Osteoblast (primary cell): ENCODE data around the gene NF2. TPM values are rescaled to one million over a fixed set of nuclear protein-coding genes. Genes with fewer than 3 reads are reported as not detected.

Experiments used
- DNase-seq: peaks from one replicate; pipeline ENCODE4 v3.0.0; 2011; ENCODE audit warnings: low spot score, mixed read lengths; ENCODE audit not compliant: insufficient read length; ENCODE audit errors: missing footprints
- H2AFZ ChIP-seq: 2 replicates; pipeline ENCODE4 v1.6.0; 2011; ENCODE audit warnings: mild to moderate bottlenecking, low read length
- H3K27ac ChIP-seq: 2 replicates; pipeline ENCODE4 v1.5.1; 2011; ENCODE audit warnings: mild to moderate bottlenecking, low read depth, low read length, moderate library complexity
- H3K27me3 ChIP-seq: 2 replicates; pipeline ENCODE4 v1.6.0; 2012; ENCODE audit warnings: mild to moderate bottlenecking, control low read depth, inconsistent platforms, low read length, moderate library complexity; ENCODE audit not compliant: insufficient read depth
- H3K36me3 ChIP-seq: 2 replicates; pipeline ENCODE4 v1.5.1; 2011; ENCODE audit warnings: mild to moderate bottlenecking, low read length, control low read depth, moderate library complexity; ENCODE audit not compliant: insufficient read depth
- H3K4me1 ChIP-seq: 2 replicates; pipeline ENCODE4 v1.5.1; 2011; ENCODE audit warnings: mild to moderate bottlenecking, low read length, control low read depth, moderate library complexity; ENCODE audit not compliant: insufficient read depth
- H3K4me2 ChIP-seq: 2 replicates; pipeline ENCODE4 v1.6.0; 2011; ENCODE audit warnings: mild to moderate bottlenecking, low read length; ENCODE audit not compliant: insufficient read depth
- H3K4me3 ChIP-seq: fragments of 200-600 bp; sonication (generic); 3 replicates; pipeline ENCODE4 v1.5.1; 2012; ENCODE audit warnings: mild to moderate bottlenecking, low read length, inconsistent platforms; ENCODE audit not compliant: insufficient read depth
- H3K79me2 ChIP-seq: 2 replicates; pipeline ENCODE4 v1.6.0; 2012; ENCODE audit warnings: mild to moderate bottlenecking, low read length, control low read depth, inconsistent platforms; ENCODE audit not compliant: insufficient read depth
- H3K9me3 ChIP-seq: 2 replicates; pipeline ENCODE4 v1.5.1; 2011; ENCODE audit warnings: low read depth, low read length, control low read depth
- H4K20me1 ChIP-seq: 2 replicates; pipeline ENCODE4 v1.6.0; 2012; ENCODE audit warnings: mild to moderate bottlenecking, low read length, control low read depth; ENCODE audit not compliant: insufficient read depth
- total RNA-seq: library from RNA; depleted of rRNA; stranded (reverse); fragments of >200 nt; gene quantifications from 2 replicates; pipeline ENCODE4 v1.2.3, GENCODE V29; 2012
- TF ChIP-seq, protein P1 (sequence below): IDR thresholded peaks from 2 replicates; pipeline ENCODE4 v1.5.1; 2011; ENCODE audit warnings: mild to moderate bottlenecking, low read depth, low read length, moderate library complexity; ENCODE audit errors: extremely low read depth

NF2 gene
- total RNA-seq, 1 donor = 72.7 TPM

DNA sequence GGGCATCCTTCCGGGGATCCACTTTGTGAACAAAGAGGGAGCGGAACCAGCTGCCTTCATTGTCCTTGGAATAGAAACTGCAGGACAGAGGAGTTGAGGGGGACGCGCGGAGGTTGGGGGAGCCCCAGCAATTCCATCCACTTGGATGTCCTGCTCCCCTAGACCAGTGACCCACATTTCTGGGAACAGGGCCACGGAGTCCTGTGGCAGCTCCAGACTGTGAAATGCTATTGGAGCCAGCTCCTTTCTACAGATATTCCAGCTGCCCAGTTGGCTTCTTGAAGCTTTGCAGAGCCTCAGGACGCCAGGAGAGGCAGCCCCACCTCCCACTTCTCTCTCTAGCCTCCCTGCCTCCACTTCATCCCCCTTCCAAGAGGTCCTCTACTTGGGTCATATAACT, 33.0 kb upstream of the NF2 start:
- Histone ChIP-seq H3K27me3 (no peaks in the 10 kb centered on the region), H3K4me2 (no peak overlapping the region), H3K27ac (no peak overlapping the region), H3K4me3 (no peak overlapping the region), H4K20me1 (peaks cover 9% of the 10 kb centered on the region), H3K79me2 (no peaks in the 10 kb centered on the region), H3K9me3 (no peaks in the 10 kb centered on the region), H3K4me1 (no peaks in the 10 kb centered on the region), H2AFZ (no peak overlapping the region), H3K36me3 (peaks cover 22% of the 10 kb centered on the region)
- no peak for DNase-seq
- TF ChIP-seq, protein P1, sequence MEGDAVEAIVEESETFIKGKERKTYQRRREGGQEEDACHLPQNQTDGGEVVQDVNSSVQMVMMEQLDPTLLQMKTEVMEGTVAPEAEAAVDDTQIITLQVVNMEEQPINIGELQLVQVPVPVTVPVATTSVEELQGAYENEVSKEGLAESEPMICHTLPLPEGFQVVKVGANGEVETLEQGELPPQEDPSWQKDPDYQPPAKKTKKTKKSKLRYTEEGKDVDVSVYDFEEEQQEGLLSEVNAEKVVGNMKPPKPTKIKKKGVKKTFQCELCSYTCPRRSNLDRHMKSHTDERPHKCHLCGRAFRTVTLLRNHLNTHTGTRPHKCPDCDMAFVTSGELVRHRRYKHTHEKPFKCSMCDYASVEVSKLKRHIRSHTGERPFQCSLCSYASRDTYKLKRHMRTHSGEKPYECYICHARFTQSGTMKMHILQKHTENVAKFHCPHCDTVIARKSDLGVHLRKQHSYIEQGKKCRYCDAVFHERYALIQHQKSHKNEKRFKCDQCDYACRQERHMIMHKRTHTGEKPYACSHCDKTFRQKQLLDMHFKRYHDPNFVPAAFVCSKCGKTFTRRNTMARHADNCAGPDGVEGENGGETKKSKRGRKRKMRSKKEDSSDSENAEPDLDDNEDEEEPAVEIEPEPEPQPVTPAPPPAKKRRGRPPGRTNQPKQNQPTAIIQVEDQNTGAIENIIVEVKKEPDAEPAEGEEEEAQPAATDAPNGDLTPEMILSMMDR = no peak

DNA sequence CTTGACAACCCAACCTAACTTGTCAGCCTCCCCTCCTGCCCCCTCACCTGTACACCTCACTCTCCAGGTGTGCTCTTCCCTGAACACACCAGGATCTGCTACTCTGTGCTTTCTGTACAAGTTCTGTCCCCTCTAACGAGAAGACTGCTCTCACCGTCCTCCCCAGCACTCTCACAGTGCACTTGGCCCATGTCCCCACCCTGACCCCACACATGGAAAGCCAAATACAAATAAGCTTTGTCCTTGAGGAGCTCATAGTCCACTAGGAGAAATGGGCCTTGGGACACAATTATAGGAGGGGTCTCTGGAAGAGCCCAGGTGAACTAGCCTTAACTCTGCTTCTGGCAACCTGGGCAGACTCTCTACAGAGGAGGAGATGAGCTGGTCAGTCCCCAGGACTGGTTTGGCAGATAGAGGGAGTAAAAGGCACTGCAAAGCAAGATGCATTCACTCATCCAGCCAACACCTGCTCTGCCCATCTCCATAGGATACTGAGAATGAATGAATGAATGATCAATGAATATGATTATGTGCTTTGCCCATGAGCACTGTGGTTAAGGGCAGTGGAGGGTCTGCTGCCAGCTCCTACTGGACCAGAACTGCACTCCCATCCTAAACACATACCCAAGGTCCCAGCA, 32.4 kb upstream of the NF2 start:
- Histone ChIP-seq H3K4me2 (no peak overlapping the region), H3K27me3 (no peaks in the 10 kb centered on the region), H3K4me1 (no peaks in the 10 kb centered on the region), H3K4me3 (no peak overlapping the region), H4K20me1 (peaks cover 9% of the 10 kb centered on the region), H3K36me3 (peaks cover 18% of the 10 kb centered on the region), H2AFZ (no peak overlapping the region), H3K9me3 (no peaks in the 10 kb centered on the region), H3K79me2 (no peaks in the 10 kb centered on the region), H3K27ac (no peak overlapping the region)
- DNase-seq = no peak
- TF ChIP-seq, protein P1 = no peak

DNA sequence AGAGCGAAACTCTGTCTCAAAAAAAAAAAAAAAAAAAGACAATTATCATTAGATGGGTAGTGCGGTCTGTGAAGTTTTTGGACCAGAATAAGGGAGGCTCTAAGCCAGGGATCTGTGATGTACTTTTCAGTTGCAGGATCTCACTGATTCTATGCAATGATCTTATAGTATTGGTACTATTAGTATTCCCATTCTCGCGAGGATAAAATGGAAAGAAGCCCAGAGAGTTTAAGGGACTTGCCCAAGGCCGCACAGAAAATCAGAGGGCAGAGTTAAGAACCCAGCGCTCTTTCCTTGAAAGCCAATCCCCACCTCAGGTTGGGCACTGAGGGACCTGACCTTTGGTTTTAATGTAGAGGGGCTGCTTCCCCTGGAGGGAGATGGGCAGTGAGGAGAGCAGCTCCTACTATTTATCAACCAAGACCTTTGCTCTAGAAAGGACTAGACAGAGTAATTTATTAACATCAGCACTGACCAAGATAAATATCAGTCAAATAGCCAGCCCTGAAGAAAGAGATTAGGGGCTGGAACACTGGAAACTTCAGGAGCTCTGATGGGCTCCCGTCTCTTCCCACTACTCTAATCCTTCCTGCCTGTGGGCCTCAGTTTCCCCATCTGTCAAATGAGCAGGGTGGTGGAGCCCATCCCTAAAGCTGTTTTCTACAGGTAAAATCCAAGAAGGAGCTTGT, 28.5 kb upstream of the NF2 start:
- Histone ChIP-seq H3K79me2 (no peaks in the 10 kb centered on the region), H3K36me3 (peaks cover 4% of the 10 kb centered on the region), H3K9me3 (no peaks in the 10 kb centered on the region), H3K4me1 (peaks cover 1% of the 10 kb centered on the region), H2AFZ (no peak overlapping the region), H3K4me2 (no peak overlapping the region), H3K27ac (no peak overlapping the region), H3K4me3 (no peak overlapping the region), H3K27me3 (no peaks in the 10 kb centered on the region), H4K20me1 (peaks cover 15% of the 10 kb centered on the region)
- TF ChIP-seq, protein P1 = no peak
- DNase-seq = no peak

DNA sequence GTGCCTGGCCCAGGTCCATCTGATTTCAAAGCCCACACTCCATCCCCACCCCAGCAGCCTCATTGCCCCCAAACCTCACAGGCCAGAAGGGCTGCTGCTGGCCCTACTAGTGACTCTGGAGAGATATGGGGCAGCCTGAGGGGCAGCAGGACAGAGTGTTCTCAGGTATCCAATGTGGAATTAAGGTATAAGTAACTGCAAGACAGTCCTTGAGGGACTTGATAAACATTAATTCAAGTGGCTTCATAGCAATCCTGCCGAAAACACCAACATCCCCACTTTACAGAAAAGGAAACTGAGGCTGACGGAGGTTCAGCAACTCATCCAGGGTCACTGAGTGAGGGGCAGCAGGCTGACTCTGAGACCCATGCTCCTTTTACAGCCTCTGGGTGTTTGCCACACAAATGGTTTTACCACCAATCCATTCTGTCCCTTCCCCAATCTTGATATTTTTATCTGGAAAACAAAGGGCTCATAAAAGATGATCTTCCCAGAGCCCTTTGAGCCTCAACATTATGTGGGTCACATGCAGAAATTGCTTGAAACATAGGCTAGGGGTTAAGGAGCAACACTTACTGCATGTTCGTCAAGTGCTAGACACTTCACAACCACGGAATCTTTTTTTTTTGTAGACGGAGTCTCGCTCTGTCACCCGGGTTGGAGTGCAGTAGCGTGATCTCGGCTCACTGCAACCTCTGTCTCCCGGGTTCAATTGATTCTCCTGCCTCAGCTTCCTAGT, 24.8 kb upstream of the NF2 start:
- DNase-seq = no peak
- Histone ChIP-seq H3K27ac (no peak overlapping the region), H3K4me3 (no peak overlapping the region), H3K4me2 (no peak overlapping the region), H3K36me3 (no peaks in the 10 kb centered on the region), H3K9me3 (no peaks in the 10 kb centered on the region), H3K4me1 (peaks cover 8% of the 10 kb centered on the region), H3K27me3 (no peaks in the 10 kb centered on the region), H3K79me2 (peaks cover 6% of the 10 kb centered on the region), H2AFZ (no peak overlapping the region), H4K20me1 (peaks cover 7% of the 10 kb centered on the region)
- TF ChIP-seq, protein P1 = no peak
